C4-2B (cell line): ENCODE measurements around the gene CAPRIN1.

Experiments
- ZFX ChIP-seq: fragments of 450-650 bp; IDR thresholded peaks from 2 replicates; pipeline ENCODE4 v1.6.1; 2017
- TF ChIP-seq, protein P1 (sequence below): fragments of 450-650 bp; conservative IDR thresholded peaks from 2 replicates; pipeline ENCODE4 v1.5.1; 2017; ENCODE audit warnings: mild to moderate bottlenecking

DNA sequence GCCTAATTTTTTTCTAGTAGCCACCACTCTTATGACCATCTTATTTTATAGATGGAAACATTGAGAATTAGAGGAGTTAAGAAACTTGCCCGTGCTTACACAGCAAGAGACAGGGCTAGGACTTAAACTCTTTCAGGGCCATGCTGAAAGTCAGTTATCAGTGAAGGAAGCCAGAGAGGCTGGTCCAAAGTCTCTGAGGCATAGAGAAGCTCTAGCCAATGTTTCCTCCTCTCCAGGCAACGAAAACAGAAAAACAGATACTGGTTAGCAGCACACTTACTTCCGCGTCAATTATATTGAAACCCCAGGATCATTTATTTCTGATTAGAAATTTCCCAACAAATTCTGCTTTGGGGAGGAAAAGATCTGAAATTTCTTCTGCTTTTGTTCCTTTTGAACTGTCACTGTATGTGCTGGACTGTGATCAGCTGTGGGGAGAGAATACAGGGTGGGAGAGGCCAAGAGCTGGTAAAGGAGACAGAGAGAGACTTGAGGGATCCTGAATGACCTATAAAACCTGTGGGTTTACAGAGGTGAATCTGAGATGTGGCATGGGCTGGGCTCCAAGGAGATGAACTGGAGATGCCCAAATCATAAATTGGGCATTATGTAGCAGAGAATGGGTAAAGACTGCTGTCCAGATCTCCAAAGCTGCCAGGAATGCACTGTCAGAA lies 37.5 kb upstream of the CAPRIN1 start:
- TF ChIP-seq, protein P1, sequence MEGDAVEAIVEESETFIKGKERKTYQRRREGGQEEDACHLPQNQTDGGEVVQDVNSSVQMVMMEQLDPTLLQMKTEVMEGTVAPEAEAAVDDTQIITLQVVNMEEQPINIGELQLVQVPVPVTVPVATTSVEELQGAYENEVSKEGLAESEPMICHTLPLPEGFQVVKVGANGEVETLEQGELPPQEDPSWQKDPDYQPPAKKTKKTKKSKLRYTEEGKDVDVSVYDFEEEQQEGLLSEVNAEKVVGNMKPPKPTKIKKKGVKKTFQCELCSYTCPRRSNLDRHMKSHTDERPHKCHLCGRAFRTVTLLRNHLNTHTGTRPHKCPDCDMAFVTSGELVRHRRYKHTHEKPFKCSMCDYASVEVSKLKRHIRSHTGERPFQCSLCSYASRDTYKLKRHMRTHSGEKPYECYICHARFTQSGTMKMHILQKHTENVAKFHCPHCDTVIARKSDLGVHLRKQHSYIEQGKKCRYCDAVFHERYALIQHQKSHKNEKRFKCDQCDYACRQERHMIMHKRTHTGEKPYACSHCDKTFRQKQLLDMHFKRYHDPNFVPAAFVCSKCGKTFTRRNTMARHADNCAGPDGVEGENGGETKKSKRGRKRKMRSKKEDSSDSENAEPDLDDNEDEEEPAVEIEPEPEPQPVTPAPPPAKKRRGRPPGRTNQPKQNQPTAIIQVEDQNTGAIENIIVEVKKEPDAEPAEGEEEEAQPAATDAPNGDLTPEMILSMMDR, result no peak
- TF ChIP-seq ZFX, result no peak
